ENCODE data around the gene MME. TPM values are rescaled to one million over a fixed set of nuclear protein-coding genes. Genes with fewer than 3 reads are reported as not detected.
"Not testable (repeated sequence)": the region's sequence is repeated elsewhere in the genome, so short reads cannot be mapped to it uniquely, and the experiment has no call there.

Gene MME
- total RNA-seq, 1 experiment from 2014 or later: 77.8 TPM

DNA sequence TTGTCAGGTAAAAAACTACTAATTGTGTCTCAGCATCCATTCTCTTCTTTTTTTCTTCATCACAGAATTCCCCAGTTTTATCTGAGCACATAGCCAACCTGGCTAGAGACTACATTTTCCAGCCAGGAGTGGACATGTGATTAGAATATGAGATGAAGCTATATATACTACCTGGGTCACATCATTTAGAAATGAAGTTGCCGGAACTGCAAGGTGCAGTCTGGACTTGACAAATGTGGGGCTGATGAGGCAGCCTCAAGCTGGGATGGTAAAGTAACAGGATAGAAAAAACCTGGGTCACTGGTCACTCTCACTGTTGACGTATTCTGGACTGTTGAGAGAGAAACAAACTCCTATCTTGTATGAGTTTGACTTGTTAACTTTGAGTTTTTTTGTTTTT lies 113.7 kb downstream of the MME start:
- DNase-seq (ENCODE audit: low spot score): no peak

GRCh38 chr3:155194973-155195957 lies 115.1 kb downstream of the MME start:
- DNase-seq (ENCODE audit: low spot score): no peak

- DNase-seq (ENCODE audit: low spot score): no peak
These were observed 116.3 kb downstream of the MME start for GRCh38 chr3:155196131-155197021.

DNA sequence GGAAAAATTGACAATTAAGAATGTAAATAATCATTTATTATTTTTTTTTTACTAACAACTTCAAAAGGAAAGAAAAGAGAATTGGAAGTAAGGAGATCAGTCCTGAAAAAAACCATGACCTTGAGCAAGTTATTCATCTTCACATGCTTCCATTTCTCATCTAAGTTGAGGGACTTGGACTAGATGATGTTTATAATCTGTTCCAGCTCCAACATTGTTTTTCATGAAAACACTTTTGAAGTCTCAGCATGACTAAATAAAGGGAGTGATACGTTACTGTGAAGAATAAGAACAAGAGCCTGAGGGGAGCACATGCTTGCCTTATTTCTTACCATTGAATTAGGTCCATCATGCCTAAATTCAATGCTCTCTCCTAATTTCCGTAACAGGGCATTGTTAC lies 117.7 kb downstream of the MME start:
- no peak for DNase-seq (ENCODE audit: low spot score)

DNA sequence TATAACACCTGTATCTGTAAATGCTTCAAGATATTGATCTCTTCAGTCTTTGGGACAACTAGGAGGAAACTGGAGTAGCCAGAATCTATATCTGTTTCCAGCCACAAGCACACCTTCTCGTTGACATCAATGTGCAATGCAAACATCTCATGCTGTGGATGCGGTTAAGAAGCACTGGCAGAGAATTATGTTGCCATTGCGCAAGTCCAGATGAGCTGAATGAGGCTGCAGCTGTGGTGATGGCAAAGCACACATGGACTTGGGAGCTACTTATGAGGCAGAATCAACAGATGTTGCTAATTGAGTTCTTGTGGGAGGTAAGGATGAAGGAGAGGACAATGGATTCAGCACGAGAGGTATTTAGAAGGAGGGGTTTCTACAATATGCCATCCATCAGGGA lies 122.5 kb downstream of the MME start:
- no peak for DNase-seq (ENCODE audit: low spot score)

DNA sequence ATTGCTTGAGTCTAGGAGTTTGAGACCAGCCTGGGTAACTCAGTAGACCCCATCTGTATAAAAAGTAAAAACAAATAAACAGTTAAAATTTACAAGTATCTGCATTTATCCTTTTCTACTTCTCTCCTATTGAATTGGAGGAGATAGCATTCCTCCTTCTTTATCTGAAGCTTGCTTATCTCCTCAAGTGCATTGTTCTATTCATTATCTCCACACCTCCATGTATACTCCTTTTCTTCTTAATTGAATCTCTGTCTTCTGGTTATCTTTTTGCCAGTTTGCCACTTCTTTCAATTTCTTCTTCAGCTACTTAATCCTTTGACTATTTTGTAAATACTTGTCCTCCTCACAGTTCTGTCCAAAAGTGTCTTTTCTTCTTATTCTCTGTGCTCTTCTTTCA lies 124.7 kb downstream of the MME start:
- DNase-seq (ENCODE audit: low spot score): no peak

- no peak for DNase-seq (ENCODE audit: low spot score)
These were observed 128.2 kb downstream of the MME start for GRCh38 chr3:155208183-155208800.

DNA sequence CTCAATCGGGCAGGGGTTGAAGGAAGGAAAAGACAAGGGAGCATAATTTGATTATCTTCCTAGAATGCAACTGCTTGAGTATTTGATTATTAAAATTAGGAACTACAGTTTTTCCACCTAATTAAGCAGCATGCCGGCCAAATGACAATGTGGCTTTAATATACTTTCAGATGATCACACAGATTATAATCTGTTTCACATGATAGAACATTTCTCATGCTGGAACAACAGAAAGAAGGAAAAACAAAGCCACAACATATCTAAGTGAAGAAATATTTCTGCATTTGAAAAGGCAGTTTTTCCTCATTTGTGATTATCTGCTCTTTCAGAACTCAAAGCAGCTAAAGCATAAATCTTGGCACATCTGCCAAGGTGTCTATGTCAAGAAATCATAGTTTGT lies 130.6 kb downstream of the MME start:
- no peak for DNase-seq (ENCODE audit: low spot score)

DNA sequence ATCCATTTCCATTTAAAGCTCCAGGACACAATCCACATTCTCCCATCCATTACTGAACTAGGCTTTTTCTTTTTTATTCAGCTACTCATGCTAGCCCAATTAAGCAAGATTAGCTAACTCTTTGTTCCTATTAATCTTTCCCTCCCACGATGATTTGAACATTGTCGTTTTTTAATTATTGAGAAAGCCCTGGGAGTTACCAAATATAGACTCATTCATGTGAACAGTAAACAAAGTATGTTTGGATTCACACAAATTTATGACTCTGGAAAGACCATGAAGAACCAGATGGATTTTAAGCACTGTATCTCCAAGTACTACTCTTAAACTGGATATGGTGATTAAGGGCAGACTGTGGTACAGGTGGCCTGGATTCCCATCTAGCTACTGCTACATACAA lies 131.1 kb downstream of the MME start:
- no peak for DNase-seq (ENCODE audit: low spot score)

- DNase-seq (ENCODE audit: low spot score): no peak
These were observed 131.8 kb downstream of the MME start for GRCh38 chr3:155211940-155212339.

- DNase-seq (ENCODE audit: low spot score): not testable (repeated sequence)
These were observed 135.9 kb downstream of the MME start for GRCh38 chr3:155216007-155216406.

DNA sequence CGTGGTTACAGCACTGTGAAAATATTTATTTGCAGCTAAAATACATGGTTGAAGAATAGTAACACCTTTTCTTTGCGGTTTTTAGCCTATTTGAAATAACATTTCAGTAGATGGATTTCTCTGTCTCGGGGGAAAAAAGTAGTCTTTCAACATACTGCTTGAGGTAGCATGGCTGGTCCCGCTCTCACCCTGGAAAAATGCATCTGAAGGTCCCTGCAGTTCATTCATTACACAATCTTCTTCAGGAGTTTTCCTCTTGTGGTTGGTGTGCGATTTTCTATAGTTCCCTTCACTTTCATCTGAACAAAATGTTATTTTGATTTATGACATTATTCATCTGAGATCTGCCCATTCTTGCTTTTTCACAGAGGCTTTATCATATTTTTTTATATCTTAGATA lies 137.5 kb downstream of the MME start:
- no peak for DNase-seq (ENCODE audit: low spot score)

- no peak for DNase-seq (ENCODE audit: low spot score)
These were observed 138.3 kb downstream of the MME start for GRCh38 chr3:155218462-155218861.

DNA sequence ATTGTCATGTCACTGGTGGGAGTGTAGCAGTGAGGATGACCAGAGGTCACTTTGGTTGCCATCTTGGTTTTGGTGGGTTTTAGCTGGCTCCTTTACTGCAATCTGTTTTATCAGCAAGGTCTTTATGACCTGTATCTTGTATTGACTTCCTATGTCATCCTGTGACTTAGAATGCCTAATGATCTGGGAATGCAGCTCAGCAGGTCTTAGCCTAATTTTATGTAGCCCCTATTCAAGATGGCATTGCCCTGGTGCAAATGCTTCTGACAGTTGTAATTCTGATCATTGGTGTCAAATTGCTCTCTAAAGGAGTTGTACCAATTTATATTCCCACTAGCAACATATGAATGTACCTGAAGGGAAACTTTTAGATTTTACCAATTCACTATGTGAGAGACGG lies 139.0 kb downstream of the MME start:
- no peak for DNase-seq (ENCODE audit: low spot score)

GRCh38 chr3:155225417-155225816 lies 145.3 kb downstream of the MME start:
- no peak for DNase-seq (ENCODE audit: low spot score)

DNA sequence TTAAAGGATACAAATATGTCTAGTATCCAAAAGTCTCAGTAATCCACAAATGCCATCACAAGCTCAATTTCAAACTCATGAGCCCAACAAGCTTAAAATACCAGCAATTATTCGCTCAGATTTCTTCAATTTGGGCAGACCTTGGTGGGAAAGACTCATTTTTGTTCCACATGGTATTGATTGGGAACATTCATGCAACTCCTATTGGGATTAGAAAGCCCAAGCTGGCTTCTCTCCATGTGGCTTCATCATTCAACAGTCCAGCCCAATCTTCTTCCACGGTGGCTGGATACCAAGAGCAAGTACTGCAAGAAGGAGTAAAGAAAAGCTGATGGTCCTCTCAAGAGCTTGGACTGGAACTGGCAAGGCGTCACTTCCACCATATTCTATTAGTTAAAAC lies 147.0 kb downstream of the MME start:
- DNase-seq (ENCODE audit: low spot score): no peak

- DNase-seq (ENCODE audit: low spot score): no peak
These were observed 148.6 kb downstream of the MME start for GRCh38 chr3:155228676-155229075.

- no peak for DNase-seq (ENCODE audit: low spot score)
These were observed 149.0 kb downstream of the MME start for GRCh38 chr3:155229086-155229485.

DNA sequence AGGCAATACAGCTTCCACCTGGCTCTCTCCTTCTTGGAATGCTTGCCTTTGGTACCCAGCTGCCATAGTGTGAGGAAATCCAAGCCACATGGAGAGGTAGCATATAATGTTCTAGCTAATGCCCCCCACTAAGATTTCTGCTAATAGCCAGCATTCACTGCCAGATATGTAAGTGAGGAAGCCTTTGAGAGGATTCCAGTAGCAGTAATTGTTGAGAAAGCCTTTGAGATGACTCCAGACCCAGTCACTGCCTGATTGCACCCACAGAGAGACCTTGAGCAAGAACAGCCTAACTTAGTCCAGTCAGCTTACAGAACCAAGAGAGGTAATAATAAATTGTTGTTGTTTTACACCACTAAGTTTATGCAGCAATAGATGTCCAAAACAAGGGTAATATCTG lies 150.3 kb downstream of the MME start:
- DNase-seq (ENCODE audit: low spot score): no peak

DNA sequence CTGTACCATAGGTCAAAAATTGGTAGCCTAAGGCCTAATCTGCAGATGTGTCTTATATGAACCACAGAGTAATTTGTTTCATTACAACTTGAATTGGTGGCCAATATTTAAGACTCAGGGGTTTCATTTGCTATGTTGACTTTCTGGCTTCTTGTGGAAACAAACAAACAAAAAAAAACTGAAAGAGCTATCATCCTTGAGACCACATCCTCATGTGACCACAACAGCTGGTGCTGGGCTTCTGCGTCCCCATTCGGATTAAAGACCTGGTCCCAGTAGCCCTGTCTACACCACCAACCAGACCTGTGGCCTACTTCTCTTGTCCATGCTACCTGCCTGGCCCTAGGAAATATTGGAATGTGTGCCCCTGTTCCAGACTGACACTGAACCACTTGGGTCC lies 151.7 kb downstream of the MME start:
- no peak for DNase-seq (ENCODE audit: low spot score)

- peak; percentile 92 for DNase-seq (ENCODE audit: low spot score)
These were observed 152.5 kb downstream of the MME start for GRCh38 chr3:155232605-155233004.

- peak; percentile 85 for DNase-seq (ENCODE audit: low spot score)
These were observed 153.1 kb downstream of the MME start for GRCh38 chr3:155233213-155233612.
